Fibroblast of skin of abdomen (primary cell): ENCODE measurements around the gene DYDC2.
A peak's percentile ranks its signal among the peaks of the same experiment; 100 is the strongest.

ENCODE experiments used
- DNase-seq: peaks from one replicate; pipeline ENCODE4 v3.0.0-alpha.2; 2013

The DYDC2 gene

DNA sequence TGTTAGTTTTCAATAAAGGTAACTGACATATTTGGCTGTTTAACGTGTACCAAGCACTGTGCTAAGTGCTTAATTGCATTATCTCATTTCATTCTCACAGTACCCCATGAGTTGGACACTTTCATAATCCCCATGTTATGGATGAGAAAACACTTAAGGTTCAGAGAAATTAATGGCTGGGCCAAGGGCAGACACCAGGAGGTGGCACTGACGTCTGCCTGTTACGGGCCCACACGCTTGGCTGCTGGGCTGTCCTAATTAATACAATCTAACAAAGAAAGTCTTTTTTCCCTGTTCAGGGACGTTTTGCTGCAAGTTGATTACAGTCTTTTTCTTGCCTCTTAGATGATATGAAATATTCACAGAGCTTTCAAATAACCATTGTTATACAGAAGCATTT, 16.1 kb downstream of the DYDC2 start:
- no peak for DNase-seq

DNA sequence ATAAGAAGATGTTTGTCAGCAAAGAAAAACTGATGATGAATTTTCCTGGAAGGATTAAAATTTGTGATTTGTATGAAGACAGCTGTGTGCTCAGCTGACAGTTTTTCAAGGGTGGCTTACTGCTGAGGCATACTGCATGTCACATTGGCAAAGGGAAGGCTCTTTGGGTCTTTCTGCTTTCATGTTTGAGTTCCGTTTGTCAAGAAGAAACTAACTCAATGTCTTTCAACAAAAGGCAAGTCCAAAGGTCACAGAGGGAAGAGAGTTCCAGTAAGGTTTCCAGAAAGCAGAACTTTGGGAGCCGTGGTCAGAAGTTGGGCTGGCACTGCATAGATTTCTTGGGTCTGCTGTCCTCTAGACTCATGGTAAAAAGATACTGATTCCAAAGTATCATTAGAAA, 16.9 kb downstream of the DYDC2 start:
- no peak for DNase-seq

GRCh38 chr10:80379701-80380100, 23.1 kb downstream of the DYDC2 start:
- DNase-seq, result no peak

DNA sequence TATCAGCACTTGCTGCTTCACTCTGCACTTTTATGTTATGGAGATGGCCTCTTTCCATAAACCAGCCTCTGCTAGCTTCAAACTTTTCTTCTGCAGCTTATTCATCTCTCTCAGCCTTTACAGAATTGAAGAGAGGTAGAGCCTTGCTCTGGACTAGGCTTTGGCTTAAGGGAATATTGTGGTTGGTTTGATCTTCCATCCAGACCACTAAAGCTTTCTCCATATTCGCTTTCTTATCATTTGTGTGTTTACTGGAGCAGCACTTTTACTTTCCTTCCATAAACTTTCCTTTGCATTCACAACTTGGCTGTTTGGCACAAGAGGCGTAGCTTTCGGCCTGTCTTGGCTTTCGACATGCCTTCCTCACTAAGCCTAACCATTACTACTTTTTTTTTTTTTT, 23.6 kb downstream of the DYDC2 start:
- no peak for DNase-seq

DNA sequence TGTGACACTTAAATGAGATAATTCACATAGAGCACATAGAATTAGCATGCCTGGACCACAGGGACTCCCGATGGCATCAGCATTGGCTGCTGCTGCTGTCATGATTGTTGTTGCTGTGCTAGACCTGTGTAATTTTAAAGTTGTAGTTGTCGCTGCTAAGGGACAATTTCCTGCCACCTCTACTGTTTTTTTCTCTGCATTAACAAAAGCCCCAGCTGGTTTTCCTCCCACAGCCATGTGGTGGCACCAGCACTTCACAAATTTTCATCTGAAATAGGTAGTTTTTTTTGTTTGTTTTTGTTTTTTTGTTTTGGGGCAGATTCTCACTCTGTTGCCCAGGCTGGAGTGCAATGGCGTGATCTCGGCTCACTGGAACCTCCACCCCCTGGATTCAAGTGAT, 26.4 kb downstream of the DYDC2 start:
- peak; percentile 15 for DNase-seq

DNA sequence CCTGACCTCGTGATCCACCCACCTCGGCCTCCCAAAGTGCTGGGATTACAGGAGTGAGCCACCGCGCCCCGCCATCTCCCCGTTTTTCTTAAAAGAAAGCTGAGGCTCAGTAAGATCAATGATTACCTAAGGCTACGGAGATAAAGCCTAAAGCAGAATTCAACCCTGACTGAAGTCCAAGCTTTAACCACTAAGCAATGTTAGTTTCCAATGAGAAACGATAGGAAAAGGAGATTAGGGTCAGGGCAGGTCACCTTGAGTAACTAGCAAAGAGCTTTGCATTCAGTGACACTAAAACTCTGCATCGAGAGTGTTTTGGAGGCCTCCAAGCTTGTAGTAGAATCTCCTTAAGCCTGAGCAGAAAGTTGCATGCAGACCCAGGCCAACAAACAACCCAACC, 34.2 kb downstream of the DYDC2 start:
- DNase-seq, result no peak

- DNase-seq, result no peak
Measured at GRCh38 chr10:80392250-80392649, 35.7 kb downstream of the DYDC2 start.

GRCh38 chr10:80394358-80394916, 37.9 kb downstream of the DYDC2 start:
- no peak for DNase-seq

GRCh38 chr10:80397014-80397413, 40.4 kb downstream of the DYDC2 start:
- DNase-seq, result no peak

DNA sequence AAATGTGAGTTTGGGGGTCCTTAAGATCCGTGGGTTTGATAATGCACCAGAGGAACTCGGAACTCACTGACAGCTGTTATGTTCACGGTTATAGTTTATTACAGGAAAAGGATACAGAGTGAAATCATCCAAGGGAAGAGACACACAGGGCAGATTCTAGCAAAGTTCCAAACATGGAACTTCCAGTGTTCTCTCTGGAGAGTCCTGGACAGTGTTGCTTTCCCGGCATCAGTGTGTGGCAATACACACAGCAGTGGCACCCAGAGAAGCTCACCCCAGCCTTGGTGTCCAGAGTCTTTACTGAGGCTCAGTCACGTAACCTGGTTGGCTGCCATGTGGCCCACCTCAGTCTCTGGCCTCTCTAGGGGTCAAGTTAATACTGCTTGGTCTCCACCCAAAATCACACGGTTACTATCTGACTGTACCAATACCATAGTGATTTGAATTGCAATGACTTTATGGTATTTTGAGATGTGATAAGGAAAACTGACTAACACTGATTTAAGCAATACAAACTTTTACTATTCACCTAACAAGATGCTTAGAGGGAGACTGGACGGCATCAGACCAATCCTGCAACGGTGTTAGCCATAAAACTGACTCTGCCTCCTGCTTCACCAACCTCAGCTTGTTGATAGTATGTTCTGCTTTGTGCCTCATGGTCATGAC, 43.7 kb downstream of the DYDC2 start:
- DNase-seq, result no peak

DNA sequence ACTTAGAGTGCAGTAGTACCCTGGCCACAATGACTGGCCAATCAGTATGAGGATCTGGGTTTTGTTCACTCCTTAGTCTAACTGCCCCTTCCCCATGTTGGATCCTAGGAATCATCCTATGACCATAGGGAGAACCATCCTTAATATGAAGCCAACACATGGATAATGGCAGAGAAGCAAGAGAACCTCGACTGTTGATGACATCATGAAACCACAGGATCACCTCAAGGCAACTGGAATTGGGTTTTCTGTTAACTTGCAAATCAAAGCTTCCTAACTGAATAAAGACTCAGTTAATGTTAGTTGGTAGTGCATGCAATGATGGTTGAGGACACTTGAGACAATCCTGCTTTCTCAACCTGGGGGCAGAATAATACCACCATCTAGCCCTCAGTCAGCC, 48.5 kb downstream of the DYDC2 start:
- no peak for DNase-seq

DNA sequence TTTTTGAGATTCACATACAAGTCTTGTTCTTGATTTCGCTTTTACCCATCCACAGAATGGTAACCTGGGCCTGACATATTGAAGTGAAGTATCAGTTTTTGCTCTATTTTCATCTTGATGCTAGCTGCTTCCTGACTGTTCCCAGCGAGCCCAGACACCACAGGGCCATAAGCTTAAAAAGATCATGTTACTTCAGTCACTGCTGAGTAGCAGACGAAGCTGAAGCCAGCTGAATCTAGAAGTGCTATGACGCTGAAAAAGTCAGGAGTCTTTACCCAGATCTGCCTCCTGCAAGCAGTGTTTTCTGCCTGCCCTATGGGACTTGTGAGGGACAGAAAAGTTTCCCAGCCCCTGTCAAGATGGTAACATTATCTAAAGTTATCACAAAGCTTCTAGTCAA, 49.0 kb downstream of the DYDC2 start:
- no peak for DNase-seq

GRCh38 chr10:80406204-80406603, 49.6 kb downstream of the DYDC2 start:
- DNase-seq, result no peak

GRCh38 chr10:80407812-80408241, 51.2 kb downstream of the DYDC2 start:
- no peak for DNase-seq

DNA sequence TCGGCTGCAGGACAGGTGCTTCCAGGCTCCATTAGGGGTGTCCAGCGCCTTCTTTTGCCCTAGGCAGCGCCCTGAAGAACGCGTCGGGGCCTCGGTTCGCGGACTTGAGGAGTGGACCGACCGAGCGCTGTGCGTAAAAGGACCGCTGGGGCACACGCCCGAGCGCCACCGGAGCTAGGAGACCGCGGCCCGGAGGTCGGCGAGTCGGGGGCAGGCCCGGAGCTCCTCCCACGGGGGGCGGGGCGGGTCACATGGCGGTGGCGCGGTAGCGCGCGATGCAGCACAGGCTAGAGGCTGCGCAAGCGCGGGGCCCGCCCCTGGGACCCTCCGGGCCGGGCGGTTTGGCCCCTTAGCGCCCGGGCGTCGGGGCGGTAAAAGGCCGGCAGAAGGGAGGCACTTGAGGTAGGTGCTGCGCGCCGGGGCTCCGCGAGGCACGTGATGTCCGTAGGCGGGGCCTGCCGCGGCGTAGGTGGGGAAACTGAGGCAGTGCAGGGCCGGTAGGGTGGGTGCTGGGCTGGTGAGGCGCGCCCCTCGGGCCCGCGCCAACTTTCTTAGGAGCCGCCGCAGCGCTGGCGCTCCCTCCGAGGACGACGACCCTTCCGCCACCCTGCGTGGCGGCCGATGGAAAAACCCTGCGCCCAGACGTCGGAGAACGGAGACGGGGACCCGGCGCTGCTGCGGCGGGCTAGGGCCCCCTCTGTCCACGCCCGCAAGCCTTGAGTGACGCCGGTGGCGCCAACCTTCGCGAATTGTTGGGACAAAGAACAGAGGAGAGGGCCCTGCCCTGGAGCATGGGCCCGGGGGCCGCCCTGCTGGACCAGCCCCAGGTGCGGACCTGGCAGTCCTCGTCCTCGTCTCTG, 51.9 kb downstream of the DYDC2 start, which contains the start of gene PRXL2A:
PRXL2A (plus strand) TSS at position 310 of the 860 bp plus-strand sequence. CDS start 11,917 bp downstream, outside the sequence.
- peak; percentile 40 for DNase-seq

- DNase-seq, result no peak
Measured at GRCh38 chr10:80409121-80409520, 52.5 kb downstream of the DYDC2 start.

DNA sequence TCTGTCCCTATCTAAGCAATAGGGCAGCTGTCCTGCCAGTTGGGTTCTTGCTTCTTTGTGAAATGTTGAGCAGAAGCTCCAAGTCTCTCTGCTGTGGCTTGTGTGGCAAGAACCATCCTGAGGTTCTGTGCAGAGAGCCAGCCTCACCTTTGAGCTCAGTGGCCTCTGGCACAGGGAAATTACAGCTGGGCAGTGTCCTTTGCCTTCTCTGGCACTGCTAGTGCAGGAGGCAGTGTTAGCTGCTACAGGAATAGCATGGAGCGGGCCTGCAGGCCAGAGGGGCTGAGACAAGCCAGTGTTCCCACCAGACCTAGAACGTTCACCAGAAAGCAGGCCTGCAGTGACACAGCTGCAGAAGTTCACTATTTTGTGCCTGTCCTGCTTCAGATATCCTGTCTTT, 53.5 kb downstream of the DYDC2 start:
- no peak for DNase-seq

- no peak for DNase-seq
Measured at GRCh38 chr10:80410578-80411145, 54.1 kb downstream of the DYDC2 start.

- no peak for DNase-seq
Measured at GRCh38 chr10:80411267-80411668, 54.7 kb downstream of the DYDC2 start.

GRCh38 chr10:80411681-80412220, 55.2 kb downstream of the DYDC2 start:
- DNase-seq, result no peak

GRCh38 chr10:80412486-80412885, 55.9 kb downstream of the DYDC2 start:
- DNase-seq, result no peak

- peak; percentile 80 for DNase-seq
Measured at GRCh38 chr10:80413271-80413996, 56.9 kb downstream of the DYDC2 start.
